ENCODE results near the gene KLHL7.

Gene KLHL7, protein sequence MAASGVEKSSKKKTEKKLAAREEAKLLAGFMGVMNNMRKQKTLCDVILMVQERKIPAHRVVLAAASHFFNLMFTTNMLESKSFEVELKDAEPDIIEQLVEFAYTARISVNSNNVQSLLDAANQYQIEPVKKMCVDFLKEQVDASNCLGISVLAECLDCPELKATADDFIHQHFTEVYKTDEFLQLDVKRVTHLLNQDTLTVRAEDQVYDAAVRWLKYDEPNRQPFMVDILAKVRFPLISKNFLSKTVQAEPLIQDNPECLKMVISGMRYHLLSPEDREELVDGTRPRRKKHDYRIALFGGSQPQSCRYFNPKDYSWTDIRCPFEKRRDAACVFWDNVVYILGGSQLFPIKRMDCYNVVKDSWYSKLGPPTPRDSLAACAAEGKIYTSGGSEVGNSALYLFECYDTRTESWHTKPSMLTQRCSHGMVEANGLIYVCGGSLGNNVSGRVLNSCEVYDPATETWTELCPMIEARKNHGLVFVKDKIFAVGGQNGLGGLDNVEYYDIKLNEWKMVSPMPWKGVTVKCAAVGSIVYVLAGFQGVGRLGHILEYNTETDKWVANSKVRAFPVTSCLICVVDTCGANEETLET

DNA sequence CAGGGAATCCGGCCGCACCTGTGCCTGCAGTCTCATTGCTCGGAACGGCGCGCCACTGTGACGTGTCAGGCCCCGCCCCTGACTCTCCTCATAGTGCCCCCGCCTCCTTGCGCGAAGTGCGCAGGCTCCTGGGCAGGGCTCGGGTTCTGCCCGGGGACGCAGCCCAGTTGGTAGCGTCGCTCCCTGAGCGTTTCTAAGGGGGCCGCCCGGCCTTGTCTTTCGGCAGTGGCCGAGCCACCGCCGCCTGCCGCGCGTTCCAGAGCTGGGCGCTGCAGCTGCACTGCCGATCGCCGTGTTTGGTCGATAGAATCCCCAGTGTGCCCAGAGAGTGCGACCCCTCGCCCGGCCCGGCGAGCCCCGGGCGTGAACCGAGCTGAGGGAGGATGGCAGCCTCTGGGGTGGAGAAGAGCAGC is at the start of gene KLHL7:
Gene KLHL7, plus strand, starts transcription at position 142 of the 413 bp plus-strand sequence. Its CDS starts 242 bp downstream, at position 384.
- Mint-ChIP-seq H3K27ac (peak within 1 kb of the TSS; percentile 99), H3K36me3 (ENCODE audit: low read depth) (peaks cover 34% of the 10 kb centered on the region), H3K27me3 (ENCODE audit: low read depth, poor library complexity) (peaks cover under 1% of the 10 kb centered on the region), H3K4me1 (peaks cover 41% of the 10 kb centered on the region), H3K4me3 (peak within 1 kb of the TSS; percentile 99), H3K9me3 (peaks cover 21% of the 10 kb centered on the region)
- TF ChIP-seq, protein P1, sequence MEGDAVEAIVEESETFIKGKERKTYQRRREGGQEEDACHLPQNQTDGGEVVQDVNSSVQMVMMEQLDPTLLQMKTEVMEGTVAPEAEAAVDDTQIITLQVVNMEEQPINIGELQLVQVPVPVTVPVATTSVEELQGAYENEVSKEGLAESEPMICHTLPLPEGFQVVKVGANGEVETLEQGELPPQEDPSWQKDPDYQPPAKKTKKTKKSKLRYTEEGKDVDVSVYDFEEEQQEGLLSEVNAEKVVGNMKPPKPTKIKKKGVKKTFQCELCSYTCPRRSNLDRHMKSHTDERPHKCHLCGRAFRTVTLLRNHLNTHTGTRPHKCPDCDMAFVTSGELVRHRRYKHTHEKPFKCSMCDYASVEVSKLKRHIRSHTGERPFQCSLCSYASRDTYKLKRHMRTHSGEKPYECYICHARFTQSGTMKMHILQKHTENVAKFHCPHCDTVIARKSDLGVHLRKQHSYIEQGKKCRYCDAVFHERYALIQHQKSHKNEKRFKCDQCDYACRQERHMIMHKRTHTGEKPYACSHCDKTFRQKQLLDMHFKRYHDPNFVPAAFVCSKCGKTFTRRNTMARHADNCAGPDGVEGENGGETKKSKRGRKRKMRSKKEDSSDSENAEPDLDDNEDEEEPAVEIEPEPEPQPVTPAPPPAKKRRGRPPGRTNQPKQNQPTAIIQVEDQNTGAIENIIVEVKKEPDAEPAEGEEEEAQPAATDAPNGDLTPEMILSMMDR (IDR thresholded peaks at IDR 0.05): no peak
- DNase-seq: peak; percentile 99

DNA sequence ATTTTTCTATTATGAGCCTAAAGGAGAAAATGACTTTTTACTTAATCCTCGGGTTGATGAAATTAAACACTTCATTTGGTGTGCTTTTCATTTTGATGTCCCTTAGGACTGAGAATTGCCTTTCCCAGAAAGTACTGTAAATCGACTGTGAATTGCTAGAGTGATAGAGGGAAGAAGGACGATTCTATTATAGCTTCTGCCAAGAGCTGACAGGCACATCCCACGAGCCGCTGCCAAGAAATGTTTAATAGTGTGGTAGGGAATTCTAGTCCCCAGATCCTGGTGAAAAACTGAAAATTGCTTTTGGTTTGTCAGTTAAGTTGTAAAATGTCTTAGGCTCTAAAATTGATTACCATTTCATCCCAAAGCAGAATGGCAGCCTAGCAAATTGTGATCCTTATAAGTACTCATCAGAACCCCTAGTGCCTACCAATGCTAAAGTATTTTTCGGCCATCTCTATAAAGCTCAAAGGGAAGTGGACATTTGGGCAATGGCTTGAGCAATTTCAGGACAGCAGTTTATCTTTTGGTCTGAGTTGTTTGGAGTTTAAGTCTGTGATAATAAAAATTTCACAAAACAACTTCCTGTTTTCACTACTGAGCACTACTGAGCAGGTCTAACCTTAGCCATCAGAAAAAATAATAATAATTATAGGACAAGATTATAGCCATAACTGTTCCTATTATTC is 47.0 kb upstream of the KLHL7 start:
- DNase-seq: no peak
- no peak overlapping the region for H3K27ac Mint-ChIP-seq
- peaks cover 25% of the 10 kb centered on the region for H3K4me1 Mint-ChIP-seq
- no peaks in the 10 kb centered on the region for H3K9me3 Mint-ChIP-seq
- TF ChIP-seq, protein P1 (IDR thresholded peaks at IDR 0.05): no peak
- H3K27me3 Mint-ChIP-seq (ENCODE audit: low read depth, poor library complexity): no peaks in the 10 kb centered on the region
- no peak overlapping the region for H3K4me3 Mint-ChIP-seq
- H3K36me3 Mint-ChIP-seq (ENCODE audit: low read depth): no peaks in the 10 kb centered on the region

DNA sequence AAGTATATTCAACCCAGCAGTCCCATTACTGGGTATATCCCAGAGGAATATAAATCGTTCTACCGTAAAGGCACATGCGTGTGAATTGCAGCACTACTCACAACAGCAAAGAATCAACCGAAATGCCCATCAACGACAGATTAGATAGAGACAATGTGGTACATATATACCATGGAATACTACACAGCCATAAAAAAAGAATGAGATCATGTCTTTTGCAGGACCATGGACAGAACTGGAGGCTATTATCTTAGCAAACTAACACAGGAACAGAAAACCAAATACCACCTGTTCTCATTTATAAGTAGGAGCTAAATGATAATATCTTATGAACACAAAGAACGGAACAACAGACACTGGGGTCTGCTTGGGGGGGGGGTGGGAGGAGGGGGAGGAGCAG is 44.3 kb upstream of the KLHL7 start:
- DNase-seq: no peak
- H3K36me3 Mint-ChIP-seq (ENCODE audit: low read depth): no peaks in the 10 kb centered on the region
- peaks cover 25% of the 10 kb centered on the region for H3K4me1 Mint-ChIP-seq
- peaks cover 3% of the 10 kb centered on the region for H3K27me3 Mint-ChIP-seq (ENCODE audit: low read depth, poor library complexity)
- TF ChIP-seq, protein P1 (IDR thresholded peaks at IDR 0.05): no peak
- H3K4me3 Mint-ChIP-seq: no peak overlapping the region
- no peaks in the 10 kb centered on the region for H3K9me3 Mint-ChIP-seq
- H3K27ac Mint-ChIP-seq: no peak overlapping the region

DNA sequence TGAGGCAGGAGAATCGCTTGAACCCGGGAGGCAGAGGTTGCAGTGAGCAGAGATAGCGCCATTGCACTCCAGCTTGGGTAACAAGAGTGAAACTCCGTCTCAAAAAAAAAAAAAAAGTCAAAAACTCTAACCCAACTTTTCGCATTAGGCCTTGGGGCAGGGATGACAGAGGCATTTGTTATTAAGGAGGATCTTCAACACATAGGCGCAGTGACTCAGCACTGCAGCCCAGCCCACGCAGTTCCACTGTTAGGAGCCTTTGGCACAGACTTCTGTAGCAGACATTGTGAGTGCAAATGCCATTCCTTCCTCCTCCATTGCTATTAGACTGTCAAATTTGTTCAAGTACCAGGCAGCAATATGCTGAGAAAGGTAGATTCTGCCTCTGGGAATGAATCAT is 43.1 kb upstream of the KLHL7 start:
- TF ChIP-seq, protein P1 (IDR thresholded peaks at IDR 0.05): no peak
- H3K9me3 Mint-ChIP-seq: no peaks in the 10 kb centered on the region
- H3K36me3 Mint-ChIP-seq (ENCODE audit: low read depth): no peaks in the 10 kb centered on the region
- no peak overlapping the region for H3K27ac Mint-ChIP-seq
- H3K27me3 Mint-ChIP-seq (ENCODE audit: low read depth, poor library complexity): peaks cover 3% of the 10 kb centered on the region
- peaks cover 19% of the 10 kb centered on the region for H3K4me1 Mint-ChIP-seq
- no peak overlapping the region for H3K4me3 Mint-ChIP-seq
- no peak for DNase-seq

DNA sequence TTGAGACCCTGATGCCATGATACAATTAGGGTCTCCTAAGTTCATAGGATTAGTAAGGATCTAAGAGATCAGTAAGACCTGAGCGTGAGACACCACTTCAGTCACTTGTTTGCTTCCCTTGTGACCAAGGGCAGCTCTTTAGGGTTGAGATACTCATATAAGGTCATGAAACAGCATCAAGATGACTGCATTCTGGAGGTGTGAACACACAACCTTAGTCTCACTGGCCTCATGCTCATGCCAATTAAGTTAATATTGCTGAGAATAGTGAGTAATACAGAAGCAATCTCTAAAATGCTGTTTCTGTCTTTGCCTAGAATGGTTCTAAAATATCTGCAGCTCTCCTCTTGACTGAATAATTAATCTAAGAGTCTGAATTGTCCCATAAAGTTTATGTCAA is 39.6 kb upstream of the KLHL7 start:
- no peak overlapping the region for H3K4me3 Mint-ChIP-seq
- TF ChIP-seq, protein P1 (IDR thresholded peaks at IDR 0.05): no peak
- DNase-seq: no peak
- no peak overlapping the region for H3K27ac Mint-ChIP-seq
- peaks cover 3% of the 10 kb centered on the region for H3K27me3 Mint-ChIP-seq (ENCODE audit: low read depth, poor library complexity)
- no peaks in the 10 kb centered on the region for H3K9me3 Mint-ChIP-seq
- H3K36me3 Mint-ChIP-seq (ENCODE audit: low read depth): no peaks in the 10 kb centered on the region
- peaks cover 10% of the 10 kb centered on the region for H3K4me1 Mint-ChIP-seq
